HepG2 (cell line): ENCODE data around the gene SAYSD1. TPM values are rescaled to one million over a fixed set of nuclear protein-coding genes. Genes with fewer than 3 reads are reported as not detected.

Experiments used
- ATAC-seq: fragments of 200-7000 bp; cut with Tn5 transposase; 3 replicates; pipeline ENCODE4 v1.9.1; 2020; ENCODE audit warnings: mild to moderate bottlenecking, moderate library complexity
- BruUV-seq: library from RNA; stranded (reverse); fragments of 400-500 nt; replicated peaks from 2 replicates; lab custom pipeline; 2021; lab: Mats Ljungman, UMichigan
- CTCF ChIA-PET: fragments of 300-600 bp; formaldehyde crosslinking; extraction: SDS; loops from one replicate; lab custom pipeline; 2021; ENCODE audit warnings: low total read pairs, inconsistent platforms, low intra/inter-chr PET ratio; lab: Yijun Ruan, JAX
- POLR2A ChIA-PET: fragments of 350-600 bp; sonication (Branson Sonifier 250); formaldehyde crosslinking; loops from one replicate; lab custom pipeline; 2020; ENCODE audit warnings: antibody characterized with exemption, inconsistent platforms; lab: Yijun Ruan, JAX
- DNase-seq: peaks from one replicate; pipeline ENCODE4 v3.0.0-alpha.2; 2015; ENCODE audit warnings: low spot score
- FAIRE-seq: peaks from 3 replicates; lab custom pipeline; 2011; peaks lifted over from hg19 to GRCh38; lab: Jason Lieb, UNC
- H2AFZ ChIP-seq: one replicate; pipeline ENCODE4 v1.6.1; 2011; ENCODE audit warnings: low read length, inconsistent platforms
- H3K27ac ChIP-seq: fragments of 300-600 bp; 3 replicates; pipeline ENCODE4 v1.8.0; 2011; ENCODE audit warnings: mixed run types, mild to moderate bottlenecking, mixed read lengths, low read length, inconsistent platforms; ENCODE audit not compliant: insufficient read depth; ENCODE audit errors: extremely low read length
- H3K27me3 ChIP-seq, 2 experiments: fragments of 200-600 bp in 1 of 2; 2 replicates in 1 of 2; 3 replicates in 1 of 2; pipeline versions ENCODE4 v1.6.0 to v1.8.0; 2011; ENCODE audit warnings: low read length in 2 of 2, mild to moderate bottlenecking in 2 of 2, moderate library complexity in 2 of 2, inconsistent platforms in 1 of 2; ENCODE audit not compliant: insufficient read depth in 2 of 2, control insufficient read depth in 1 of 2
- H3K36me3 ChIP-seq, 2 experiments: fragments of 200-600 bp in 1 of 2; replicated peaks in 1 of 2; 2 replicates in 1 of 2; 3 replicates in 1 of 2; pipeline versions ENCODE4 v1.5.1 to v1.8.0; 2011; ENCODE audit warnings: low read length in 2 of 2, inconsistent platforms in 1 of 2; ENCODE audit not compliant: insufficient read depth in 2 of 2, control insufficient read depth in 1 of 2
- H3K4me1 ChIP-seq: 2 replicates; pipeline ENCODE4 v1.5.1; 2012; ENCODE audit warnings: low read length, inconsistent platforms; ENCODE audit not compliant: insufficient read depth
- H3K4me2 ChIP-seq: 2 replicates; pipeline ENCODE4 v1.6.0; 2011; ENCODE audit warnings: low read depth, low read length, inconsistent platforms
- H3K4me3 ChIP-seq, 3 experiments: fragments of 200-600 bp in 1 of 3; sonication (generic), shearing (Covaris generic) in 1 of 3; replicated peaks in 1 of 3; 2 replicates each; pipeline ENCODE4 v1.5.1; 2011 to 2016; ENCODE audit warnings: low read length in 3 of 3, inconsistent platforms in 2 of 3, low read depth in 2 of 3, mild to moderate bottlenecking in 2 of 3, control low read depth in 1 of 3, mixed read lengths in 1 of 3; ENCODE audit not compliant: insufficient read depth in 1 of 3
- H3K79me2 ChIP-seq: one replicate; pipeline ENCODE4 v1.6.1; 2011; ENCODE audit warnings: low read length, inconsistent platforms; ENCODE audit not compliant: insufficient read depth
- H3K9ac ChIP-seq: 2 replicates; pipeline ENCODE4 v1.6.0; 2011; ENCODE audit warnings: mild to moderate bottlenecking, low read depth, low read length, inconsistent platforms; ENCODE audit not compliant: insufficient read depth
- H3K9me3 ChIP-seq: 2 replicates; pipeline ENCODE4 v1.5.1; 2012; ENCODE audit warnings: mild to moderate bottlenecking, low read length
- H4K20me1 ChIP-seq: 2 replicates; pipeline ENCODE4 v1.6.0; 2011; ENCODE audit warnings: inconsistent platforms, mild to moderate bottlenecking, low read length, moderate library complexity; ENCODE audit not compliant: insufficient read depth
- HOMEZ ChIP-seq: IDR thresholded peaks from 2 replicates; pipeline ENCODE4 v1.6.1; 2016; ENCODE audit warnings: low read depth
- HOXA5 ChIP-seq: sonication (generic); formaldehyde crosslinking; IDR thresholded peaks from 2 replicates; pipeline ENCODE4 v1.4.0; 2020; ENCODE audit warnings: missing genetic modification reagents
- MXD3 ChIP-seq: IDR thresholded peaks from 2 replicates; pipeline ENCODE4 v1.6.1; 2016; ENCODE audit warnings: mild to moderate bottlenecking, missing biosample characterization, missing genetic modification reagents
- NFYB ChIP-seq: sonication (generic); formaldehyde crosslinking; IDR thresholded peaks from 2 replicates; pipeline ENCODE4 v1.4.0; 2020; ENCODE audit warnings: missing genetic modification reagents
- RARG ChIP-seq: sonication (generic); formaldehyde crosslinking; IDR thresholded peaks from 2 replicates; pipeline ENCODE4 v1.4.0; 2020; ENCODE audit warnings: low read depth, mild to moderate bottlenecking, missing genetic modification reagents
- SETDB1 ChIP-seq: sonication (generic); formaldehyde crosslinking; IDR thresholded peaks from 2 replicates; pipeline ENCODE4 v1.5.1; 2020; ENCODE audit warnings: missing genetic modification reagents, mild to moderate bottlenecking, borderline replicate concordance
- TCF7L2 ChIP-seq: IDR thresholded peaks from 2 replicates; pipeline ENCODE4 v1.6.1; 2011; ENCODE audit warnings: mild to moderate bottlenecking, low read depth, low read length, moderate library complexity
- ZBTB39 ChIP-seq: sonication (generic); formaldehyde crosslinking; IDR thresholded peaks from 2 replicates; pipeline ENCODE4 v1.5.0; 2020; ENCODE audit warnings: missing genetic modification reagents
- ZNF124 ChIP-seq: sonication (generic); formaldehyde crosslinking; IDR thresholded peaks from 2 replicates; pipeline ENCODE4 v1.4.0; 2020; ENCODE audit warnings: missing genetic modification reagents
- ZNF567 ChIP-seq: sonication (generic); formaldehyde crosslinking; IDR thresholded peaks from 2 replicates; pipeline ENCODE4 v1.8.1; 2023; ENCODE audit warnings: mild to moderate bottlenecking, missing genetic modification reagents, borderline replicate concordance
- ZNF616 ChIP-seq: sonication (generic); formaldehyde crosslinking; IDR thresholded peaks from 2 replicates; pipeline ENCODE4 v1.5.0; 2020; ENCODE audit warnings: low read depth, mild to moderate bottlenecking, missing genetic modification reagents
- ZSCAN30 ChIP-seq: sonication (generic); formaldehyde crosslinking; IDR thresholded peaks from 2 replicates; pipeline ENCODE4 v1.5.0; 2020; ENCODE audit warnings: mild to moderate bottlenecking, missing genetic modification reagents
- WGBS: methylation state at CpG from one replicate; pipeline ENCODE4 v1.1.6; 2017; ENCODE audit warnings: low lambda C conversion rate; 5-methylcytosine and 5-hydroxymethylcytosine counted together
- in situ Hi-C: cut with HindIII; loops from 2 replicates; pipeline ENCODE4 v1.10.0; 2017; ENCODE audit warnings: low pct_unique_long_range_greater_than_20kb; ENCODE audit not compliant: extremely low pct_ligation_motif_present
- intact Hi-C: fragments of 100-400 bp; cut with micrococcal nuclease; formaldehyde crosslinking; loops from one replicate; pipeline ENCODE4 v1.10.0; 2022; ENCODE audit not compliant: unreplicated experiment
- polyA plus RNA-seq, 8 experiments: library from polyadenylated mRNA; depleted of rRNA in 3 of 8; stranded (reverse) in 7 of 8; unstranded in 1 of 8; fragments of >200 nt; fragmentation: Illumina TruSeq in 4 of 8; extraction: Trizol in 4 of 8; gene quantifications; 2 replicates each; pipeline versions ENCODE4 v1.2.1 to v1.2.3, GENCODE V29; 2011 to 2016; ENCODE audit warnings: low read depth in 4 of 8, missing spikeins in 1 of 8, mixed read lengths in 1 of 8; ENCODE audit not compliant: insufficient read depth in 1 of 8
- total RNA-seq, 5 experiments: library from RNA; depleted of rRNA; stranded (reverse); fragments of >200 nt; fragmentation: Illumina TruSeq; extraction: Trizol; gene quantifications; 2 replicates each; pipeline ENCODE4 v1.2.3, GENCODE V29; 2016; ENCODE audit warnings: low read depth in 1 of 5

Gene SAYSD1
- total and polyA plus RNA-seq, 2 of the 13 experiments (the other 11 are each of a cell fraction or from before 2014, with no cell fraction given): 10.1 to 16.0 TPM

- TF ChIP-seq HOMEZ (CRISPR knock-in tag) (no peak), HOXA5 (CRISPR knock-in tag) (no peak), SETDB1 (no peak)
Measured at GRCh38 chr6:39072830-39073229, 42.2 kb downstream of the SAYSD1 start (continued).

GRCh38 chr6:39068391-39068790 lies 46.6 kb downstream of the SAYSD1 start:
- no peaks in the 10 kb centered on the region for H3K79me2 ChIP-seq
- intact Hi-C loops: no loop called here
- no peak for TF ChIP-seq TCF7L2
- no peak for TF ChIP-seq RARG
- no peak for TF ChIP-seq ZNF616 (CRISPR knock-in tag)
- no peak for TF ChIP-seq ZSCAN30 (CRISPR knock-in tag)
- no peak for TF ChIP-seq ZNF567 (CRISPR knock-in tag)
- TF ChIP-seq ZBTB39 (CRISPR knock-in tag): no peak
- TF ChIP-seq NFYB: no peak
- no peak for TF ChIP-seq MXD3 (CRISPR knock-in tag)
- no peak for TF ChIP-seq ZNF124 (CRISPR knock-in tag)
- peaks cover 0 to 2% of the 10 kb centered on the region in 2 experiments; a peak in 3 of 5 replicates for H3K27me3 ChIP-seq
- FAIRE-seq: no peak
- H3K27ac ChIP-seq: no peak overlapping the region
- ATAC-seq: no peak
- CTCF ChIA-PET: no interaction called here
- BruUV-seq: no TSS peak
- POLR2A ChIA-PET: no interaction called here
- no peak for DNase-seq
- H4K20me1 ChIP-seq: no peaks in the 10 kb centered on the region
- no peak overlapping the region for H3K4me3 ChIP-seq
- in situ Hi-C loops: no loop called here
- H2AFZ ChIP-seq: no peak overlapping the region
- no peaks in the 10 kb centered on the region for H3K4me1 ChIP-seq
- H3K4me2 ChIP-seq: no peak overlapping the region
- H3K9ac ChIP-seq: no peak overlapping the region
- no peaks in the 10 kb centered on the region for H3K36me3 ChIP-seq
- H3K9me3 ChIP-seq: no peaks in the 10 kb centered on the region
- 10% methylated on average over 7 of the region's 7 CpGs for WGBS
